ENCODE data around the gene TEDC1.

Gene TEDC1

DNA sequence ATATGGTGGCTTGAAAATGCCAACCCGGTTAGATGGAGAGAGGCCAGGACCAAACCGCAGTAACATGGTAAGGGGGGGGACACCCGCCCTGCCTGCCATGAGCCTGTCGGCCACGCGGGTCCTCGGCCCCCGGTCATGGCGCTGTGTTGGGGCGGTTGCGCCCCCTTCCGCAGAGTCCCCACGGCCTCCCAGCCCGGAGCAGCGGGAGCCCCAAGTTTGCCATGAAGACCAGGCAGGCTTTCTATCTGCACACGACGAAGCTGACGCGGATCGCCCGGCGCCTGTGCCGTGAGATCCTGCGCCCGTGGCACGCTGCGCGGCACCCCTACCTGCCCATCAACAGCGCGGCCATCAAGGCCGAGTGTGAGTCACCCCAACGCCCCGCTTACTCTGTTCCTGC is 26.5 kb upstream of the TEDC1 start:
- H3K9me2 ChIP-seq (replicated peaks; ENCODE audit: insufficient read depth, low read length): no peaks in the 10 kb centered on the region
- no peak overlapping the region for H2AFZ ChIP-seq (ENCODE audit: low read length)
- H3K36me3 ChIP-seq (replicated peaks; ENCODE audit: insufficient read depth, low read length): no peaks in the 10 kb centered on the region
- no peak for DNase-seq
- H3K9ac ChIP-seq (ENCODE audit: low read length): no peak overlapping the region
- no peak overlapping the region for H3K27ac ChIP-seq (ENCODE audit: low read length)
- H3K27me3 ChIP-seq (replicated peaks; ENCODE audit: insufficient read depth, low read length): no peaks in the 10 kb centered on the region
- H3K9me3 ChIP-seq (replicated peaks; ENCODE audit: insufficient read depth, low read length): no peaks in the 10 kb centered on the region
- no peaks in the 10 kb centered on the region for H3F3A ChIP-seq (ENCODE audit: insufficient read depth, low read length)
- no peak overlapping the region for H3K4me3 ChIP-seq (ENCODE audit: low read length)
- TF ChIP-seq, protein P1, sequence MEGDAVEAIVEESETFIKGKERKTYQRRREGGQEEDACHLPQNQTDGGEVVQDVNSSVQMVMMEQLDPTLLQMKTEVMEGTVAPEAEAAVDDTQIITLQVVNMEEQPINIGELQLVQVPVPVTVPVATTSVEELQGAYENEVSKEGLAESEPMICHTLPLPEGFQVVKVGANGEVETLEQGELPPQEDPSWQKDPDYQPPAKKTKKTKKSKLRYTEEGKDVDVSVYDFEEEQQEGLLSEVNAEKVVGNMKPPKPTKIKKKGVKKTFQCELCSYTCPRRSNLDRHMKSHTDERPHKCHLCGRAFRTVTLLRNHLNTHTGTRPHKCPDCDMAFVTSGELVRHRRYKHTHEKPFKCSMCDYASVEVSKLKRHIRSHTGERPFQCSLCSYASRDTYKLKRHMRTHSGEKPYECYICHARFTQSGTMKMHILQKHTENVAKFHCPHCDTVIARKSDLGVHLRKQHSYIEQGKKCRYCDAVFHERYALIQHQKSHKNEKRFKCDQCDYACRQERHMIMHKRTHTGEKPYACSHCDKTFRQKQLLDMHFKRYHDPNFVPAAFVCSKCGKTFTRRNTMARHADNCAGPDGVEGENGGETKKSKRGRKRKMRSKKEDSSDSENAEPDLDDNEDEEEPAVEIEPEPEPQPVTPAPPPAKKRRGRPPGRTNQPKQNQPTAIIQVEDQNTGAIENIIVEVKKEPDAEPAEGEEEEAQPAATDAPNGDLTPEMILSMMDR (IDR thresholded peaks at IDR 0.05; ENCODE audit: low read length): no peak
- TF ChIP-seq EZH2 (optimal IDR thresholded peaks at IDR 0.05; ENCODE audit: low read depth, low read length): no peak
- no peak for TF ChIP-seq EZH2phosphoT487 (IDR thresholded peaks at IDR 0.05; ENCODE audit: low read length)
- H3K4me2 ChIP-seq (ENCODE audit: low read depth, low read length): no peak overlapping the region
- H3K4me1 ChIP-seq (ENCODE audit: low read length): no peaks in the 10 kb centered on the region
- H3K79me2 ChIP-seq (ENCODE audit: low read length): no peaks in the 10 kb centered on the region
- no peaks in the 10 kb centered on the region for H4K20me1 ChIP-seq (ENCODE audit: insufficient read depth, low read length)

DNA sequence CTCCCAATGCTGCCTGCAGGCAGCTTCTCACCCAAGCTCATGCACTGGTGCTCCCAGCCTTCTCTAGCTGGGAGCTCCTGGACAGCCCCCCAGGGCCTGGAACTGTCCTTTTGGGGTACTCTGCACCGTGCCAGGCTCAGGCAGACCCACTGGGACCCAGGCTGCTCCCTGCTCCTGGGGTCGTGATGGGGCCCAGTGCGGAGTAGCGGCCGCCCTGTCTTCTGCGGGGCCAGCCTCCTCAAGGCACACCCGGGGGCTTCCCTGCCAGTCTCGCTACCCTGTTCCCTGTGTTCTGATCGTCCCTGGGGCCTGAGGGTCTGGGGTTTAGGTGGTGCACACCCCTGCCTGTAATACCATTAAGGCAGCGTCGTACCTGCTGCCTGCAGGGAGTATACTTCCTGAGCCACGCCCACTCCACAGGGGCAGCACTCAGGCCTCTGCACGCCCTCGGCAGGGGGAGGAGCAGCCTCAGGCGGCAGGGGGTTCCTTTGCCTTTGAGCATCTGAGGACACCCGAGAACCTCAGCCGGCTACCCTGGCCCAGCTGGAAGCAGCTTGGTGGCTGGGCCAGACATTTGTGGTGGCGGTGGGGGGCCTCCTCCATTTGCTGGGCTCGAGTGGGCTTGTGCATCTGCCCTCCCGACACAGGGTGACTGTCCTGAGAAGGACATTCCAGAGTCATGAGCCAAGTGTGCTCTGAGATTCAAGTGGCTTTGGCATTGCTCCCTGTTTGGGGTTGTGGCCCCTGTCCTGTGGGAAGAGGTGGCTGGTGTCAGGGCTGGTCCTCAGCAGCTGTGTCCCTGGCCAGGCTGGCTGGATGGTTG is 25.6 kb upstream of the TEDC1 start:
- TF ChIP-seq, protein P1 (IDR thresholded peaks at IDR 0.05; ENCODE audit: low read length): no peak
- TF ChIP-seq EZH2phosphoT487 (IDR thresholded peaks at IDR 0.05; ENCODE audit: low read length) (no peak), EZH2 (optimal IDR thresholded peaks at IDR 0.05; ENCODE audit: low read depth, low read length) (no peak)
- no peak overlapping the region for H2AFZ ChIP-seq (ENCODE audit: low read length)
- H3K9ac ChIP-seq (ENCODE audit: low read length): no peak overlapping the region
- no peaks in the 10 kb centered on the region for H3K4me1 ChIP-seq (ENCODE audit: low read length)
- H3K27ac ChIP-seq (ENCODE audit: low read length): no peak overlapping the region
- no peak overlapping the region for H3K4me2 ChIP-seq (ENCODE audit: low read depth, low read length)
- no peak overlapping the region for H3K4me3 ChIP-seq (ENCODE audit: low read length)
- no peaks in the 10 kb centered on the region for H3K36me3 ChIP-seq (replicated peaks; ENCODE audit: insufficient read depth, low read length)
- H3K79me2 ChIP-seq (ENCODE audit: low read length): no peaks in the 10 kb centered on the region
- no peaks in the 10 kb centered on the region for H4K20me1 ChIP-seq (ENCODE audit: insufficient read depth, low read length)
- no peak for DNase-seq
- H3K9me2 ChIP-seq (replicated peaks; ENCODE audit: insufficient read depth, low read length): no peaks in the 10 kb centered on the region
- no peaks in the 10 kb centered on the region for H3F3A ChIP-seq (ENCODE audit: insufficient read depth, low read length)
- no peaks in the 10 kb centered on the region for H3K9me3 ChIP-seq (replicated peaks; ENCODE audit: insufficient read depth, low read length)
- H3K27me3 ChIP-seq (replicated peaks; ENCODE audit: insufficient read depth, low read length): no peaks in the 10 kb centered on the region

DNA sequence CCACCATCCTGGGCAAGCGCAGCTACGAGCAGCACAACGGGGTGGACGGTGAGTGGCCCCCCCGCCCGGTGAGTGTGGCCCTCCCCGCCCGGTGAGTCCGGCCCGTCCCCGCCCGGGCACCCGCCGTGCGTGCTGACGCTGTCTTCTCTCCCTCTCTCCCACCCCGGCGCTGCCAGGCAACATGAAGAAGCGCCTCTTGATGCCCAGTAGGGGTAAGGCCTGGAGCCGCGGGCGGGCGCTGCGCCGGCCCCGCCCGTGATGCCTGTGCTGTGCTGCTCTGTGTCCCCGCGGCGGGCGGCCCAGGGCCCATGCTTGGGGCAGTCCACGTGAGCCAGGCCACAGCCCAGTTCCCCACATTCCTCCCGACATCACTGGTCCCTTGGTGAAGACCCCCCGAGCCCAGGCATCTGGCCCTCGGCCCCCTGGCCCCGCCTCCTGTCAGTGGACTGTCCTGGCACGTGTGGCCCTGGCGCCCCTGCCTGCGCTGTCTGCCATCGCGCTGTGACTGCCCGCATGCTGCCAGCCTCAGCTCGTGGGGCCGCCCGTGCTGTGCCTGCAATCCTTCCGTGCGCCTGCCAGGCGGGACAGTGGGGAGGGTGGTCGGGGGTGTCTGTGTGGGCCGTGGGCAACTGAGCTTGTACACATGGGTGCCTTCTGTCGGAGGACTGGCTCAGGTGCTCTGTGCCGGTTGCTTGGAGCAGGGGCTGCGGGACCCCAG is 24.4 kb upstream of the TEDC1 start:
- H3K4me2 ChIP-seq (ENCODE audit: low read depth, low read length): no peak overlapping the region

More for the DNA sequence above, 24.4 kb upstream of the TEDC1 start:
- Histone ChIP-seq H3F3A (ENCODE audit: insufficient read depth, low read length) (no peaks in the 10 kb centered on the region), H2AFZ (ENCODE audit: low read length) (no peak overlapping the region), H3K36me3 (replicated peaks; ENCODE audit: insufficient read depth, low read length) (no peaks in the 10 kb centered on the region), H4K20me1 (ENCODE audit: insufficient read depth, low read length) (no peaks in the 10 kb centered on the region), H3K4me1 (ENCODE audit: low read length) (no peaks in the 10 kb centered on the region), H3K9ac (ENCODE audit: low read length) (no peak overlapping the region), H3K27ac (ENCODE audit: low read length) (no peak overlapping the region), H3K27me3 (replicated peaks; ENCODE audit: insufficient read depth, low read length) (no peaks in the 10 kb centered on the region), H3K79me2 (ENCODE audit: low read length) (no peaks in the 10 kb centered on the region), H3K9me3 (replicated peaks; ENCODE audit: insufficient read depth, low read length) (no peaks in the 10 kb centered on the region), H3K4me3 (ENCODE audit: low read length) (no peak overlapping the region), H3K9me2 (replicated peaks; ENCODE audit: insufficient read depth, low read length) (no peaks in the 10 kb centered on the region)
- DNase-seq: no peak
- TF ChIP-seq EZH2phosphoT487 (IDR thresholded peaks at IDR 0.05; ENCODE audit: low read length): no peak
- TF ChIP-seq EZH2 (optimal IDR thresholded peaks at IDR 0.05; ENCODE audit: low read depth, low read length): no peak
- TF ChIP-seq, protein P1 (IDR thresholded peaks at IDR 0.05; ENCODE audit: low read length): no peak
